HG03196 (cell line): ENCODE results near the gene BOD1.

Experiments
- ATAC-seq: cut with Tn5 transposase; IDR thresholded peaks from one replicate; pipeline ENCODE4 v1.9.1; 2021; ENCODE audit not compliant: unreplicated experiment

BOD1 gene

DNA sequence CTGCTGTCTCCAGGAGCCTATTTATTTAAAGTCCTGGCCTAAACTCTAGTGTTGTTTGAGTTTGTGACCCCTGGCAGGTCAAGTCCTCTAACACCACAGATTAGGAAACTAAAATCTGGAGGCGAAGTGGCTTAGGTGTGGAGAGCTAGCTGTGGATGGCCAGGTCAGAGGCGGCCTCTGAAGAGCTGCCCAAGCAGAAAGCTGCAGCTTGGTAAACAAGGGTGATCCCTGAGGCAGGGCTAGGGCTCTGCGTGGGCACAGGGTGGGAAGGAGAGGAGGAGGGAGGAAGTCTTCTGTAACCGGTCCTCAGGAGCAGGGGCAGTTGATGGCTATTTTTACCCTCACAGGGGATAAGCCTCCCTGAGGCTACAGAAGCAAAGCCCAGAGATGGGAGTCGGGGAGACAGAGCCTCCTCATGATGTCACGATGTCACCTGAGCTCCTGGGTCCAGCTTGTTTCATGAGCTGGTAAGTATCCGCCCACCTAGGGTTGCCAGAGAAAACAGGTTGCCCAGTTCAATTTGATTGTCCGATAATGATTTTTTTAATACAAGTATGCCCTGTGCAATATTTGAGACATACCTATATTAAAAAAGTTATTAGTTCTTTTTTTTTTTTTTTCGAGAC, 25.9 kb upstream of the BOD1 start:
- ATAC-seq = no peak

DNA sequence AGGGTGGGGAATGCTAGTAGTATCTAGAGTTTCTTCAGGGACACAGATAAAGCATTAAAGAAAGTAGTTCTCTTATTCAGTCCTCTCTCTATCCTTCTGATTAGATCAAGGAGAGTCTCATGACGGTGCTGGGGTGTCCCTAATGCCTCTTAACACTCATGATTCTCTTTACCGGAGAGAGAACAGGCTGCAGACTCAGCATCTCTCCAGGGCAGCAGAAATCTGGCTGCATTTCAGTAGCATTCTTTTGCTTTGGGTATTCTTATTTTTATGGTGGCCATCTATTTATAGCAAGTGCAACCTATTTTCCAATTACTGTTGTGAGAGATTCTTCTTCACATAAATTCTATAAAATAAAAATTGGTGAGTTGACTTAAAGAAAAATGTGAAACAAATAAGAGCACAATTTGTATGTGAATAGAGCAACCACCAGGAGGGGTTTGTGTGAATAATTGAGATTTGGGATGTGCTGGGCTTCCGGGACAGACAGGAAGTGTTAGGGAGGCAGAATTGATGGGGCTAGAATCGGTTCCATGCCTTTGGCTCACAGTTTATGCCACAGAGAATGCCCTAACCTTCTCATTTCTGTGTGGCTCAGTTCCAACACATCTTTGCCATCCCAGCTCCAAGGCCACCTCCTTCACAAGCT, 23.8 kb upstream of the BOD1 start:
- no peak for ATAC-seq

DNA sequence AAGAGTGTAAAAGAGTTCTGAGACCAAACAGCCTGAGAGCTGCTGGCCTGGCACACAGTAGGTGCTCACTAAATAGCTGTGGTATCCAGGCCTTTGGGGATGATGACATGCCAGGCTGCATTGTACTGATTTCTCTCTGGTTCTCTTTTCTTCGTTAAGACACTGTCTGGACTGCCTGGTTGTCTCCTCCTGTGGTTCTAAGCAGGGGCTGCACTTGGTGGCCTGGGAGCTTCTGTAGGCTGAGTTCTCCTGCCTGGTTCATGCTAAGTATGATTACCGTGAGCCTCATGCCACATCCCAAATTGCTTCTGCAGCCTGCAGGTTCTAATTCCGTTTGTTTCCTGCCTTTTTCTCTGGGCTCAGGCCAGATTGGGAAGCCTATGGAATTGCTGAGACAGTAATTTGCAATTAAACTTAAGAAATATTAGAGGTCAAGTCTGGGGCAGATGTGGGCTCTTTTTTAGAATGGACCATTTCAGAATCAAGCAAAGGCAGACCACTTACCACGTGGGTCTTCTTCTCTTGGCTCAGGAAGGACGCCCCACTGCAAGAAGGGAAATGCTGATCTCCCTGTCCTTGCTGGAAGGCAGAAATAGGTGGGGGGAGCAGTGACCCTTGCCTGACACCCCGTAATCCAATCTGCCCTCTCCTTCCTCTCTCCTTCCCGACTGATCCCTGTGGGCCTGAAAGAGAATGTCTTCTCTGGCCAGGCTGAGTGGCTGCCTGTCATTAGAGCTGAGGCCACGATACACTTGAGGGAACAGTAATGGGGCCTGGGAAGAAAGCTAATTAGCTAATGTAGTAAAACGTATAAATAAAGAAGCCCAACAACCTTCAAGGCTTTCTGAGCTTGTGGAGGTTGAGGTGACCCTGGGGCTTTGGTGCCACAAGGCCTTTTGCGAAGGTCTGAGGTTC, 21.9 kb upstream of the BOD1 start:
- ATAC-seq = no peak

DNA sequence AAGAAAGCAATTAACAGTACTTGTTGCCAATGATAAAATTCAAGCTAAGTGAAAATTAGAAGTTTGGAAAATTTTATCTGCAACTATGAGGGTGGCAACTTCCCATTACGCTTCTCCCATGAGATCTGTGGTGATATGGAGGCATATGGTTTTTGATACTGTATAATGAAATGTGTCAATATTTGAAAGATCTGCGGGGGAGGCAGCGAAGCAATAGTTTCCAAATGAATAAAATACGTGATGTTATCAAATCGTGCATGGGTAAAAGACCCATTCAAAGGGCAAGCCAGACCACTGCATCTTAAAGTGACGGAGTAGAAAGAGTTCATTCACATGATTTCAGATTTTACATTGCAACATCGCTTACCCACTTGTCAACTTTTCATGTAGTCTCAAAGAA, 20.9 kb upstream of the BOD1 start:
- ATAC-seq = no peak

DNA sequence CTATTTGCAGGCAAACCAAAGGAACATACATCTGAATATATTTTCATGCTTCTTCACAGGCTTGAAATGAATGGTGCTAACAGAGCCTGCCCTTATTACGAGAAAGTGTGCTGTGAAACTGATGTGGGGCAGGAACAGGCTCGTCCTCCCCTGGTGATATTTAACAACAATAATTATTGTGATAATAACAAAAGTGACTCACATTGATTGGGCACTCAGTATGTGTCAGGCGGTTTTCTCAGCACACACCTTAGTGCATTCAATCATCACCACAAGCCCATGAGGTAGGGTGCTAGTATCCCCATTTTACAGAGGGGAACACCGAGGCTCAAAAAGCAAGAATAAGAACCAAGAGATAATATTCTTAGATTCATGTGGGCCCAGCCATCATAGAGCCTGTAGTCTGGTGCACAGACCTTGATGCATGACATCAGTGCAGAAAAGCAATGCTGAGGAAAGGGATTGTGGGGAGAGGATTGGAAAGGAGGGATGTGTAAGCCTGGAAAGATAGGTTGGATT, 18.1 kb upstream of the BOD1 start:
- no peak for ATAC-seq

DNA sequence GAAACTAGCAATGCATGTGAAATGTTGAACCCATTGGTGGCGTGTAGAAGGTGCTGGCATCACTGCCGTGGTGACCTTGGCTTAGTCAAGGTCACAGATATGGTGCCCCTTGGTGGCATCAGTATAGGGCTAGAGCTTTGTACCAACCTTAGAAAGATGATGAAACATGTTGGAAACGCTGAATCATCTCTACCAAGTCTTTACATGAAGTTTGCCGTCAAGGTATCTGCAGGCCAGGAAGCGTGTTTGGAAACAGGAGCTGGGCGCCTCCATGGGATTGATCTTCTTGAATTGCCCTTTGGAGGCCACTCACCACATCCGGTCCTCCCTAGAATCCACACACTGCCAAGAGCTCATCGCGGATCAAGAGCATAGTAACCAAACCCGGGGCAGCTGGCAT, 16.9 kb upstream of the BOD1 start:
- ATAC-seq = no peak

DNA sequence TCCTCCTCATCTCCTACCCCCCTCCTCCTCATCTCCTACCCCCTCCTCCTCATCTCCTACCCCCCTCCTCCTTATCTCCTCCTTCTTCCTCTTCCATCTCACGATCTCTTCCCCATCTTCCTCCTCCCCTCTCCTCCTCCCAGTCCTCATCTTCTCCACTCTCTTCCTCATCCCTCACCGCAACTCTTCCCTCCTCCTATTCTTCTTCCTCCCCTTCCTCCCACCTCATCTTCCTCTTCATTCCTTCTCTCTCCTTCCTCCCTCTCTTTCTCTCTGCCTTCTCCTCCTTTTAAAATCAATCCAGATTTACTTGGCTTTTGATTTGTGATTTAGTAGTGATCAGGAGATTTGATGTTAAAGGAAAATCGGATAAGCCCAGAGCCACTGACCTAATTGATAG, 15.0 kb upstream of the BOD1 start:
- no peak for ATAC-seq

DNA sequence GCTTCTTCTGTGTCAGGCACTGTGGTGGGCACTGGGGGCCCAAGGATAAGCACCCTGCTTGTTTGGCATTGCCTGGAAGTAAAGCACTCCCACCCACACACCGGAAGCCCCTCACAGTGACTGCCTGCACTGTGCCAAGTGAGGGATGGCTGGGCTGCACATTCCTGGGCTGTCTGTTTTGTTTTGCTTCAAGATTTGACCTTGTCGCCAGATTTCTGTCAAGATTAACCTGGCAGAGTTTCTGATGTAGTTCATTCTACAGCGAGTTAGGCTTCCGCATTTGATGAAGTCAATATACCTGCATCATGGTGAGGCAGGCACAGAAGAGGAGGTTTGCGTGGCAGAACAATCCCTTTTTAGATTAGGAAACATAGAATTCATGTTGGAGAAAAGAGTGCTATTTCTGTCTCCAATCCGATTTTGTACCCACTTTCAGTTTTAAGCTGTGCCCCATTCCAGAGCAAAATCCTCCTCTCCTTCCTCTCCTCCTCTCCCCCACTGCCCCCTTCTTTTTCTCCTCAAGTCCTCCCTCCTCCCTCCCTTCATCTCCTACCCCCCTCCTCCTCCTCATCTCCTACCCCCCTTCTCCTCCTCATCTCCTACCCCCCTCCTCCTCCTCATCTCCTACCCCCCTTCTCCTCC, 14.4 kb upstream of the BOD1 start:
- ATAC-seq = no peak

DNA sequence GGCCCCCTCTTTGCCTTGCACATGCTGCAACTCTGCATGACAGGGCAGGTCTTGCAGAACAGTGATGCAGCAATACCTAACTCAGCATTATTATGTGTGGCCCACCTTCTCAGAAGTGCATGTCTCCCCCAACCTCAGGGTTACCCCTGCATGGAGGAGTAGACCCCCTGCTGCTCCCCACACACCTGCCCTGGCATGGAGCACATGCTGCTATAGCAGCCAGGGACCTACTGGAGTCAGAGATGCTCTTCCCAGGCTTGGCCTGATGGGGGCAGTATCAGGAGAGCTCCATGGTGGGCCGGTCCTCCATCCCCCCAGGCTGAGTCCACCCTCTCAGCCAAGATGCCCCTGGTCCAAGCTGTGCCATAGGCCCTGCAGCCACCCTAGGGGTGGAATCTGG, 13.2 kb upstream of the BOD1 start:
- no peak for ATAC-seq

DNA sequence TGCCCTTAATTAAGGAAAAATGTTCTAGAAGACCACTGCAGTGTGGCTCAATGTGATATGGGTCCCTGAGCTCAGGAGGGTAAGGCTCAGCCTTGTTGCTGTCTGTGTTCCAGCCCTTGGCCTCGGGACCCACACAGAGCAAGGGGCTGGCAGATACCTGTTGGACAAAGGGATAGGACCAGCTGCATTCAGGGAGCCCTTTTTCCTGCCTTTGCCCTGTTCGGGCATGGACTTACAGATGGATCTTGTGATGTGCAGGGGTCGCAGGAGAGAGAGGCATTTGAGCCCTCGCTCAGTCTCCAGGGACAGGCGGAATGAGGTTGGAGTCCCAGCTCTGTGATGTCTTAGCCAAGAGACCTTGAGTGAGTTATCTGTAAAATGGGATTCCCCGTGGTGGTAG, 12.1 kb upstream of the BOD1 start:
- no peak for ATAC-seq

DNA sequence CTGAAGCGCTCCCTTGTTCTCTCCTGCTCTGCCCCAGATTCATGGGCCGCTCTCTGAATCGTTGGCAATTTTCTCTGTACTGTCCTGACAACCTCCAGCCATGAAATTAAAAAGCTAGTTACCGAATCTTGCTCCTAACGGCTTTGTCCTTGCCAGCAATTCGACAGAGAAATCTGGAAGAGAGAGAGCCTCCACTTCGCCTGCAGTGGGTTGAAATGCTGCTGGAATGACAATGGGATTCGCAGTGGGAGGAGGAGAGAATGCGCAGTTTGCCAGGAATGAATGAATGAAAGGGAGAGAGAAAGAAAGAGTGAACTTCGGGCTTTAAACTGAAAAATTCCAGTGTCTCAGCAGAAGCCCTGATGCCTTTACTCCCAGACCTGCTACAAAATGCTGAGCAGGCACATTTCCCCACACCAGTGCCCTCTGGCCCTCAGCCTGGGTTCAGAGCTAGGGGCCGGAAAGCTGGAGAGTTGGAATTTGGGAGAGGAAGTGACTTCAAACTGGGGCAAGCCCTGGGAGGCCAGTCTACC, 11.5 kb upstream of the BOD1 start:
- ATAC-seq = no peak

DNA sequence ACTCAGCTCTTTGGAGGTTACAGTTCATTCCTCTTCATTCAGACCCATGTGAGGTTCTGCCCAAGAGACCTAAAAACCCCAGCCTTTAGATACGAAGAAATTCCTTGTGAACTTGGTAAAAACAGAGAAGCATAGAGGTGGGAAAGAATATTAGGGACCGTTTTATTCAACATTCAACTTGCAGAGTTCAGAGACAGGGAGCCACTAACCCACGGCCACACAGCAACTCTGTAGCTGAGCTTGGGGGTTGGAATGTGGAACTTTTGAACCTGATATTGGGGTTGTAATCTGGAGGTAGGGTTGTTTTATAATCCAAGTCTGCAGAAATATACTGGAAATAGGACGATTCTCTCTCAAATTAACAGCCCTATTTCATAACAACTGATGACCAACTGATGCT, 10.8 kb upstream of the BOD1 start:
- no peak for ATAC-seq

DNA sequence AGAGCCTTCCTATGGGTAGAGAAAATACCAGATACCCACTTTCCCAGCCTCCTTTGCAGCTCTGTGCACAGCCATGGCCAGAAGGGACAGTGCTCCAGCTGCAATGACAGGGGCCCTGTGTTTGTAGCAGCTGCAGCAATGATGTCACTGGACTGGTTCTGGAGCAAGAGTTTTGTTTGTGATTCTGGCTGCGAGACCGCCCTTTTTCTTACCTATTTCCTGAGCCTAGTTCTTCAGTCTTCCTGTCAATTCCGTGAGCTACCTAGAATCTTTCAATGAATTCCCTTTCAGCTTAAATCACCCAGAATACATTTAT, 10.0 kb upstream of the BOD1 start:
- no peak for ATAC-seq

DNA sequence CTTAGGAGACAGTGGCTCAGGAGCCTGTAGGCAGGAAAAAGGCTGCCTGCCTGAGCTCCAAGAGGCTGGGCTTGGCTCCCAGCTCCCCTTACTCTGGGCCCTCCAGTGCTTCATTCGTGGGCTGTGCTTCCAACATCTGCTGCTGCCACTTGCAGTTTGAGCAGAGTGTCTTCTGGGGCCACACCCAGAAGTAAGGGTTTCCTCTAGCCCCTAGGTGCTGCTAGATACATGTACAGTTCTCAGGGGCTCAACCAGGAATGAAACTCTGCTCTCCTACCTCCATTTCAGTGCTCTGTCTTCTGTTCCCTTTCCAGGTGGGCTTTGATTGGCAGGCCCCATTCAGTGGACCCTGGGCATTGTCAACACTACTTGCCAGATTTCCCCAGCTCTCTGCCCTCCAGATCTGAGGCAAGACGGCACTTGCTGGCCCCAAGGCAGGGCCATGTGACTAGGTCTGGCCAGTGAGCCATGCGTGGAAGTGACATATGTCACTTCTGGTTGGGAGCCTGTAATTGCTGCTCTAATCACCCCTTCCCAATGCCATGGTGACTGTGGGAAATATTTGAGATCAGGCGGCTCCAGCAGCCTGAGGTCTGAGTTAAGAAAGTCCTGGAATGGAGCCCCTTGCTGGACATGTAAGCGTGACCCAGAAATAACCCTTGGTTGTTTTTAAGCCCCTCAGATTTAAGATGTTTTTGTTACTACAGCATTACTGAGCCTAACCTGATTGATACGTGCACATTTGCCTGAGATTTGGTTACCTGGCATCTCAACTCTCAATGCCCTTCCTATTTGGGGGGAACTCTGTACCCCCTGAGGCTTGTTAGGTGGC, 9.4 kb upstream of the BOD1 start:
- no peak for ATAC-seq

DNA sequence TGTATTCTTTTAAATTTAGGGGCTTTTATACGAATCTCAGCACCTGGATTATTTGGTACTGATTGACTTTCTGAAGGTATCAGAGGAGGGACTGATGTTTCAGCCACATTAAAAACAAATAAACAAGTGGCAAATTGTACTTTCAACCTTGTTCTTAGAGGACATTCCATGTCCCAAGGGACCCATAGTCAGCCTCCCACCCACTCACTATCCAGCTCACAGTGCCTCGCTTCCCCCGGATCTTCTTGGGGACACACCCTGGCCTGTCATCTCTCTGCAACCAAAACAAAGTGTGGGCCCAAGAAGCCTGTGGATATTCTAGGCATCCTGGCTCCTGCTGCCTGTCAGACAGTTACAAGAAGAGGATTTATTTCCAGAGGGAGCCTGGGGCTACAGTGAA, 8.8 kb upstream of the BOD1 start:
- ATAC-seq = no peak

DNA sequence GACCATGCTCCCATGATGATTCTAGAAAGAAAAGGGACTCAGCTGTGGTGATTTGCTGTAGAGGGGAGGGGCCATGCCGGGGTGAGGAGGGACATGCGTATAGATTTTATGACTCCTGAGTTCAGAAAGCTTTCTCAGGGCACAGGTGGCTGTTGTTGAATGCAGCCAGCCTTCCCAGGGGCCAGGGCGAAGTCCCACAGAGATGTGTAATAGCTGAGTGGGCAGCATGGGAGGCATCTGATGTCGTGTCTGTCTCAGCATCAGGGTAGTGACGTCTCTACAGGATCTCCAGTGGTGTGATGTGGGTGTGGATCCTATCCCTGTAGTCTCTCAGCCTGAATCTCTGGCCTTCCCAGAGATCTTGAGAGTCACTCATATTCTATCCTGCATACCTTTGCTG, 7.8 kb upstream of the BOD1 start:
- no peak for ATAC-seq

DNA sequence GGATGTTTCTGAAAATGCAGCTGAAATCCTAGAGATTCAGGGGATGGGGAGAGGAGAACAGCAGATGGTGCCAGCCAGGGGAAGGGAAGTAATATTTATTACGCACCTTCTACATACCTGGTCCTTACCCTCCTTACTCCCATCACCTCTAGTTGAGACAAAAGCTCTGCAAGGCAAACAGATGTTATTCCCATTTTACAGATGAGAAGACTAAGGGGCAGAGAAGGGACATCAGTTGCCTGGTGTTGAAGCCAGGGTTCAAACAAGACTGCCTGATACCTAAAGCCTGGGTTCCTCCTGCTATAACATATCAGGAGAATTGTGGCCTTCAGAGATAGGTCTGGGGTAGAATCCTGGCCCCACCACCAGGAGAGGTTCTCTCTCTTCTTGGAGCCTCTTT, 7.3 kb upstream of the BOD1 start:
- no peak for ATAC-seq

DNA sequence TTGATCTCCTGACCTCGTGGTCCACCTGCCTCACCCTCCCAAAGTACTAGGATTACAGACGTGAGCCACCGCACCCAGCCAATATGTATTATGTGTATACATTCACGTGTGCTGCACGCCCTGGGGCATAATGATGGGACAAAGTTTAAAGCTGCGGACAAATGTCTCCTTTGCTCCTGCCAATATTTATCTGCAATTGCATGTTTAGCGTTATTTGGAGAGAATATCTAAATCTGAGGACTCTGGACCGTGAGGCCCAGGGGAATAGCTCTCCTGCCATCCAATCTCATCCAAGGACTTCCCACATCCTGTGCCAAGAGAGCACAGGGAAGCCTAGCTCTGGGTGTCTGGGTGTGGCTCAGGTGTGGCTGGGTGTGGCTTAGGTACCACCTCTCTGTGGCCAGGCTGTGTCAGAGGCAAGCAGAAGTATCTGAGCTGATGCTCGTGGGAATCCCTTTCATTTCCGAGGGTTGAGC, 6.9 kb upstream of the BOD1 start:
- no peak for ATAC-seq

DNA sequence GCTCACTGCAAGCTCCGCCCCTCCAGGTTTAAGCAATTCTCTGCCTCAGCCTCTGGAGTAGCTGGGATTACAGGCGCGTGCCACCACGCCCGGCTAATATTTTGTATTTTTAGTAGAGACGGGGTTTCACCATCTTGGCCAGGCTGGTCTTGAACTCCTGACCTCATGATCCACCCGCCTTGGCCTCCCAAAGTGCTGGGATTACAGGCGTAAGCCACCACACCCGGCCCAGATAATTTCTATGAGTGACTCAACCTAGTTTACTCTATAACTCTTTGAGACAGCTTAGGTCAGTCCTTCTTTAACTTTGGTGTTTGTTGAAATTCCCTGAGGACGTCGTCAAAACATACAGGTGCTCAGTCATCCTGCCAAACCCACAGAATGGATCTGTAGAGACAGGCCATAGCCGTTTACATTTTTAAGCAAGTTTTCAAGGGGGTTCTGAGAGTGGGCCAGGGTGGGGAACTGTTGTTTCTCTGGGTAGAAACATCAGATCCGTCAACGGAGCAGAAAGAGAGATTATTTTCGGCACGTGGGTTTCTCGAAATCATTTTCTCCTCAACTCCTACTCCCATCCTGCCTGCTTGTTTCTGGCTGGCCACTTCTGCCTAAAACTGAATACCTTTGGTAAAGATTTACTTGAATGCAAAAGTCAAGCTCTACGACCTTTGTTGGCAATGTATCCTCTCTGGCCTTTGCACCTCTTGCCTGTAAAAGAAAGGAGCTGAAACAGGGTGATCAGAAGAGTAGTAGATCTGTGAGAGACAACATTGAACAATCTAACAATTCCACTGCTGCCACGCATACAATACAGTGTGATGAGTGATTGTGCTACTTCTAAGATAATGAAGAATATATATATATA, 6.0 kb upstream of the BOD1 start:
- ATAC-seq = no peak
